ENCODE measurements around the gene LOXL1.

GRCh38 chr15:73978896-73979295 lies 52.6 kb downstream of the LOXL1 start:
- TF ChIP-seq CREB5 (CRISPR knock-in tag; IDR thresholded peaks at IDR 0.05; ENCODE audit: low read depth), result no peak
- no peak for TF ChIP-seq PPARA (CRISPR knock-in tag; IDR thresholded peaks at IDR 0.05; ENCODE audit: borderline replicate concordance)
- no peak for TF ChIP-seq PATZ1 (CRISPR knock-in tag; IDR thresholded peaks at IDR 0.05; ENCODE audit: borderline replicate concordance)
- no peak for TF ChIP-seq ZNF565 (CRISPR knock-in tag; conservative IDR thresholded peaks at IDR 0.05; ENCODE audit: low read depth)
